ENCODE measurements around the gene ACSF3. TPM values are rescaled to one million over a fixed set of nuclear protein-coding genes. Genes with fewer than 3 reads are reported as not detected.

The ACSF3 gene
- total and polyA plus RNA-seq, 3 donors from 2014 or later = 30.3 to 70.1 (median 61.0) TPM

DNA sequence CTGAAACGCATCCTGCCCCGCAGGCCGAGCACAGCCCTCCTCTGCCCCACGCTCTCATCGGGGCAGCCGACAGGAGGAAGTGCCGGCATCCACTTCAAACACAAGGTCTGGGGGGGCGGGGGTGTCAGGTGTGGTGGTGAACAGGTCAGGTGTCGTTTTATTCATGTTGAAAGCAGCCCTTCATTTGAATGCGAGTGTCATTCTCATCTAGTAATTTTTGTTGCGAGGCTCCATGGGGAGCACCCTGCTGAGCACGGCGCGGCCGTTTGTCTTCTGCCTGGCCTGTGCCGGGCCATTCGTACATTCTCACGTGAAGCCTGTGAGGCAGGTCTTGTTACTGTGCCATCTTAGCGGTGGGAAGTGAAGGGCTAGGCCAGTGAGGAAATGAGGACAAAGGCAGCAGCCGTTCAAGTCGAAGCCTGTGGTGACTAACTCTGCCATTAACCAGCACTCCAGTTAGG is 1.9 kb downstream of the ACSF3 start:
- no peak for TF ChIP-seq POLR2A (IDR thresholded peaks at IDR 0.05)
- no peak for DNase-seq
- H3K27me3 ChIP-seq = no peaks in the 10 kb centered on the region
- H3K36me3 ChIP-seq (ENCODE audit: low read depth, missing control alignments) = no peaks in the 10 kb centered on the region
- intact Hi-C loops (cut with DNase I; ENCODE audit: low total_unique reads) = no loop called here
- WGBS, 2 donors = 77% methylated on average over 20 to 21 of the region's 21 CpGs
- H3K4me1 ChIP-seq = peaks cover 20% of the 10 kb centered on the region
- no peak overlapping the region for H3K27ac ChIP-seq
- no peaks in the 10 kb centered on the region for H3K9me3 ChIP-seq
- no peak overlapping the region for H3K4me3 ChIP-seq

GRCh38 chr16:89096042-89096717 is 2.5 kb downstream of the ACSF3 start:
- Histone ChIP-seq H3K9me3 (no peaks in the 10 kb centered on the region), H3K4me3 (no peak overlapping the region), H3K36me3 (ENCODE audit: low read depth, missing control alignments) (no peaks in the 10 kb centered on the region), H3K27ac (no peak overlapping the region), H3K4me1 (peaks cover 20% of the 10 kb centered on the region), H3K27me3 (no peaks in the 10 kb centered on the region)
- WGBS, 2 donors = 89 to 93% methylated on average over 8 to 20 of the region's 20 CpGs
- intact Hi-C loops (cut with DNase I; ENCODE audit: low total_unique reads) = no loop called here
- no peak for TF ChIP-seq POLR2A (IDR thresholded peaks at IDR 0.05)
- TF ChIP-seq CTCF (IDR thresholded peaks at IDR 0.05) = no peak
- DNase-seq = no peak

- TF ChIP-seq POLR2A (IDR thresholded peaks at IDR 0.05) = no peak
- no peak for TF ChIP-seq CTCF (IDR thresholded peaks at IDR 0.05)
- Histone ChIP-seq H3K9me3 (no peaks in the 10 kb centered on the region), H3K27me3 (no peaks in the 10 kb centered on the region), H3K4me3 (no peak overlapping the region), H3K27ac (no peak overlapping the region), H3K4me1 (peaks cover 20% of the 10 kb centered on the region), H3K36me3 (ENCODE audit: low read depth, missing control alignments) (no peaks in the 10 kb centered on the region)
- intact Hi-C loops (cut with DNase I; ENCODE audit: low total_unique reads) = no loop called here
- WGBS, 2 donors = 90 to 91% methylated on average over 24 of the region's 24 CpGs
- DNase-seq = no peak
Measured at GRCh38 chr16:89096768-89097391, 3.2 kb downstream of the ACSF3 start.

GRCh38 chr16:89097392-89097772 is 3.7 kb downstream of the ACSF3 start:
- Histone ChIP-seq H3K4me1 (peaks cover 20% of the 10 kb centered on the region), H3K4me3 (no peak overlapping the region), H3K36me3 (ENCODE audit: low read depth, missing control alignments) (no peaks in the 10 kb centered on the region), H3K9me3 (no peaks in the 10 kb centered on the region), H3K27ac (no peak overlapping the region), H3K27me3 (no peaks in the 10 kb centered on the region)
- no peak for DNase-seq
- intact Hi-C loops (cut with DNase I; ENCODE audit: low total_unique reads) = no loop called here
- TF ChIP-seq POLR2A (IDR thresholded peaks at IDR 0.05) (no peak), CTCF (IDR thresholded peaks at IDR 0.05) (no peak)
- 85 to 93% methylated on average over 7 to 14 of the region's 14 CpGs for WGBS, 2 donors

DNA sequence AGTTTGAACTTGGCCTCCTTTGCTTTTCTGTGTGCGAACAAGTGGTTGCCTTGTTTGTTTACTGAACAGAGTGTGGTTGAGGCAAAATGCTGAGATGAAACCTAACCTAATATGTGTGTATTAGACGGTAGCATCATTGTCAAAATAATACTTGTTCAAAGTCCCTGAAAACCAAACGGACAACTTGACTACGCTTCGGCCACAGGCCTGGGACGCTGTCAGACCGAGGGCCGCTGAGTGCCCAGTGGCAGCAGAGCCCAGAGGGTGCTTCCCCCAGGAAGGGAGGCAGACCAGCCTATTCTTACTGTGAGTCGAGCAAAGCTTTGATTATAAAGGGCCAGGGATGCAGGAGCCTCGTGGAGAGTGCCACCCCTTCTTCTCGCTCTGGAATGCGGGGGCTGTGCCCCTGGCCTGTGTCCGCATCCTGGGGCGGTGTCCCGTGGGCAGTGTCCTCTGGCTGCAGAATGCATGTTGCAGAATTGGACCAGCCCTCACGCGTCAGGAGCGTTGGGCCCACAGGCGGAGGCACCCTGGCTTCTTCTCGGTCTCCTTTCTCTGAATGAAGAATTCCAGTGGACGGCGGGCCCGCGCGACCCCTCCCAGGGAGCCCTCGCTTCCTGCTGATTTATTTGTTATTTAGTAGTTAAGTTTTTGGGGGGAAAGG is 5.2 kb downstream of the ACSF3 start:
- 82 to 83% methylated on average over 25 to 26 of the region's 26 CpGs for WGBS, 2 donors

More for the DNA sequence above, 5.2 kb downstream of the ACSF3 start:
- intact Hi-C loops (cut with DNase I; ENCODE audit: low total_unique reads) = no loop called here
- TF ChIP-seq POLR2A (IDR thresholded peaks at IDR 0.05) = no peak
- TF ChIP-seq CTCF (IDR thresholded peaks at IDR 0.05) = no peak
- H3K9me3 ChIP-seq = no peaks in the 10 kb centered on the region
- H3K36me3 ChIP-seq (ENCODE audit: low read depth, missing control alignments) = no peaks in the 10 kb centered on the region
- H3K4me1 ChIP-seq = peaks cover 20% of the 10 kb centered on the region
- peak; percentile 44 for DNase-seq
- no peak overlapping the region for H3K4me3 ChIP-seq
- no peak overlapping the region for H3K27ac ChIP-seq
- no peaks in the 10 kb centered on the region for H3K27me3 ChIP-seq

Data from testis (tissue), 3 donors.